NCI-H446 treated with DMSO at 0.1 percent for 48 hours (cell line): ENCODE results near the gene NUP153.

Experiments used
- DNase-seq: peaks from one replicate; lab custom pipeline; 2025; lab: John Stamatoyannopoulos, UW

NUP153 gene

GRCh38 chr6:17662585-17662984 lies 44.1 kb downstream of the NUP153 start:
- DNase-seq: no peak

- no peak for DNase-seq
These were observed 50.1 kb downstream of the NUP153 start for GRCh38 chr6:17656644-17657043.

GRCh38 chr6:17656092-17656491 lies 50.6 kb downstream of the NUP153 start:
- peak; percentile 17 for DNase-seq

GRCh38 chr6:17653198-17653882 lies 53.4 kb downstream of the NUP153 start:
- no peak for DNase-seq

- no peak for DNase-seq
These were observed 55.9 kb downstream of the NUP153 start for GRCh38 chr6:17650656-17651309.

GRCh38 chr6:17648745-17649144 lies 58.0 kb downstream of the NUP153 start:
- no peak for DNase-seq

- DNase-seq: no peak
These were observed 66.2 kb downstream of the NUP153 start for GRCh38 chr6:17640477-17640917.

GRCh38 chr6:17638212-17638715 lies 68.5 kb downstream of the NUP153 start:
- DNase-seq: no peak

GRCh38 chr6:17635568-17635967 lies 71.2 kb downstream of the NUP153 start:
- no peak for DNase-seq

GRCh38 chr6:17633465-17634188 lies 73.1 kb downstream of the NUP153 start:
- DNase-seq: no peak

- DNase-seq: no peak
These were observed 73.8 kb downstream of the NUP153 start for GRCh38 chr6:17632934-17633333.

- DNase-seq: no peak
These were observed 76.1 kb downstream of the NUP153 start for GRCh38 chr6:17630511-17631073.

GRCh38 chr6:17629824-17630510 lies 76.8 kb downstream of the NUP153 start:
- no peak for DNase-seq

GRCh38 chr6:17628873-17629272 lies 77.9 kb downstream of the NUP153 start:
- DNase-seq: no peak

- DNase-seq: no peak
These were observed 82.3 kb downstream of the NUP153 start for GRCh38 chr6:17624396-17624795.

- peak; percentile 65 for DNase-seq
These were observed 84.6 kb downstream of the NUP153 start for GRCh38 chr6:17622144-17622543.

- DNase-seq: no peak
These were observed 85.7 kb downstream of the NUP153 start for GRCh38 chr6:17621003-17621402.

GRCh38 chr6:17615794-17616193 lies 90.9 kb downstream of the NUP153 start:
- DNase-seq: no peak

- no peak for DNase-seq
These were observed 94.7 kb downstream of the NUP153 start for GRCh38 chr6:17612048-17612447.

GRCh38 chr6:17610835-17611234 lies 95.9 kb downstream of the NUP153 start:
- no peak for DNase-seq

- DNase-seq: no peak
These were observed 100.1 kb downstream of the NUP153 start for GRCh38 chr6:17606606-17607005.

GRCh38 chr6:17602888-17603287 lies 103.8 kb downstream of the NUP153 start:
- no peak for DNase-seq
